ENCODE measurements around the gene CAAP1.
"Not testable (repeated sequence)": the region's sequence is repeated elsewhere in the genome, so short reads cannot be mapped to it uniquely, and the experiment has no call there.

Gene CAAP1

DNA sequence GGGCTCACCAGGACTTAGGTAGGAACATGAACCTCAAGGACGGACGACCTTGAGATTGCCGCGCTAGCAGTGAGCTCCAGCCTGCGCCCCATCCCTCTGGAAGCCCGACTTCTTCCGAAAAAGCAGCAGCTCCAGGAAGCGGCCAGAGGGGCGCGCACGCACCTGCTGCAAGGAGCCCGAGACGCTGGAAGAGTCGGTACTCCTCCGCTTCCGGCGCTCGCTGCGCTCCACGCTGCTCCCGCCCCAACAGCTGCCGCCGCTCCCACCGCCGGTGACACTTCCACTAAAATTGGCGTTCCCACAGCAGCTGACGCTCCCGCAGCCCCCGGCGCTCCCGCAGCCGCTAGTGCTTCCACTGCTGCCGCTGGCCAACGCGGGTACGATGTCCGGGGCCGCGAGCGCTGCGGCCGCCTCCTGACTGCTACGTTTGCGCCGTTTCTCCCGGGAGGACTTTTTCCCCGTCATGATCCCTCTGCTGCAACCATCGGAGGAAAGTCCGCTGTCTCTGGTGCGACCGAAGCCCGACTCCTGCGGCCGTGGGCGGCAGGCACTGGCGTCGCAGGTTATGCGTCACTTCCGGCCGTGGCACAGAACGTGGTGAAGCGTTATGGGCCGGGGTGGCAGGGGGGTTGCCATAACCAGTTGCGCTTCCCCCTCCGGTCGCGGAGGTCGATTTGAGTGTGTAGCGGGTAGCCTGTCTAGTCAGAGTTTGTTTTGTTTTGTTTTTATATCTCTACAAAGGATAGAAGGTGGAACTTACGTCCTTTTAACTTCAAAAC is at the start of gene CAAP1:
TSS of gene CAAP1 (minus strand) at position 552 of the 779 bp plus-strand sequence. CDS start at position 465, 87 bp downstream.
- DNase-seq: peak; percentile 55 to 71

GRCh38 chr9:26940779-26941178 is 48.2 kb upstream of the CAAP1 start:
- no peak for DNase-seq

- DNase-seq: no peak
Measured at GRCh38 chr9:26939955-26940711, 47.5 kb upstream of the CAAP1 start.

- DNase-seq: no peak
Measured at GRCh38 chr9:26937816-26938371, 45.3 kb upstream of the CAAP1 start.

GRCh38 chr9:26935847-26936246 is 43.2 kb upstream of the CAAP1 start:
- DNase-seq: no peak

DNA sequence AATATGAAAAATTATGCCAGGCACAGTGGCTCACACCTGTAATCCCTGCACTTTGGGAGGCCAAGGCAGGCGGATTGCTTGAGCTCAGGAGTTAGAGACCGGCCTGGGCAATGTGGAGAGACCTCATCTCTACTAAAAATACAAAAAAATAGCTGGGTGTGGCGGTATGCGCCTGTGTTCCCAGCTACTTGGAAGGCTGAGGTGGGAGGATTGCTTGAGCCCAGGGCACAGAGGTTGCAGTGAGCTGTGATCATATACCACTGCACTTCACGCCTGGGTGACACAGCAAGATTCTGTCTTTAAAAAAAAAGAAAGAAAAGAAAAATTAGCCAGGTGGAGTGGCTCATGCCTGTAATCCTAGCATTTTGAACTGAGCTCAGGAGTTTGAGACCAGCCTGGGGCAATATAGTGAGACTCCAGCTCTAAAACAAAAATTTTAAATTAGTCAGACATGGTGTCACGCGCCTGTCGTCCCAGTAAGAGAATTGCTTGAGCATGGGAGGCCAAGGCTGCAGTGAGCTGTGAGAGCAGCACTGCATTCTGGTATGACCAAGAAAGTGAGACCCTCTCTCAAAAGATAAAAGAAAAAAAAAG is 36.4 kb upstream of the CAAP1 start:
- DNase-seq: no peak

- no peak for DNase-seq
Measured at GRCh38 chr9:26925609-26926008, 33.0 kb upstream of the CAAP1 start.

DNA sequence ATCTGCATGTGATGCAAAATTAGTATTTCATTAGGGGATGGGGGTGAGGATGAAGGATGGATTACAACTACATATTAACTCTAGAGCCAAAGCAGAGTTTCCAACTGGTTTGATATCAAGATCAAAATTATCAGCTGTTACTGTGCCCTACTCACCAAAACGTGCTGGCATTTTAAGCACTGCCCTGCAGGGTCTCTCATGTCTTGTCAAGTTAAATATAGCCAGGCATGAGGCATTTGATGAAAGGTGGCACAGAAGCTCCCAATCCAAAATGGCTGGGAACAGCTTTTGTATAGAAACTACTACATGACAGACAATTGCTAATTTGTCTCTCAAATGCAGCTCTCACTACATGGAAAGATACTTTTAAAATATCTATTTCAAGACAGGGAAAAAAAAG is 27.1 kb upstream of the CAAP1 start:
- DNase-seq: no peak

- DNase-seq: no peak
Measured at GRCh38 chr9:26913138-26913668, 20.6 kb upstream of the CAAP1 start.

- no peak for DNase-seq
Measured at GRCh38 chr9:26904671-26905070, 12.1 kb upstream of the CAAP1 start.

GRCh38 chr9:26904070-26904469 is 11.5 kb upstream of the CAAP1 start:
- no peak for DNase-seq

GRCh38 chr9:26893030-26893676 is 551 bp upstream of the CAAP1 start:
- DNase-seq: no peak

- peak in 1 of 2 experiments; percentile 33 for DNase-seq
Measured at GRCh38 chr9:26891726-26892125, 876 bp downstream of the CAAP1 start.

DNA sequence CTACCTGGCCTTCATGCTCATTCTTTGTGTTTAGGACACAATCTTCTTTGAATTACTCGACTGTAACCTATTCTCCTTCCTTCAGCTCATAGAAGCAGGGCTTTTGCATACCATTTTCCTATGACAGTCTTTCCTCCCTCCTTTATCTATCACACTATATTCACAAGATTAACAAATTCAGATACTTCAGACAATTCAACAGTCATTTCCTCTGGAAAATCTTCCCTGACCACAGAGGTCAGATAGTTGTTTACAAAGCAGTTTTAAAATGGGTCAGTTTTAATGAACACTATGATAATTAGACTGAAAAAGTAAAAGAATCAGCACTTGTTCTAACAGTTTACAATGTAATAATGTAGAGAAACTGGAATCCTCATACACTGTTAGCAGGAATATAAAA is 4.3 kb downstream of the CAAP1 start:
- no peak for DNase-seq

DNA sequence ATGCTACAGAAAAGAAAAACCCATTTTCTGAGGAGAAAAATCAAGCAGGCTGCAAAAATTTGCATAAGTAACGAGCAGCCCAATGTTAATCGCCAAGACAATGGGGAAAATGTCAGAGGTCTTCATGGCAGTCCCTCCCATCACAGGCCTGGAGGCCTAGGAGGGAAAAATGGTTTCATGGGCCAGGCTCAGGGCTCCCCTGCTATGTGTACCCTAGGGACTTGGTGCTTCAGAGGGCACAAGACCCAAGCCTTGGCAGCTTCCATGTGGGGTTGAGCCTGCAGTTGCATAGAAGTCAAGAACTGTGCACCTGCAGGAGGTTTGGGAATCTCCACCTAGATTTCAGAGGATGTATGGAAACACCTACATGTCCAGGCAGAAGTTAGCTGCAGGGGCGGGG is 10.4 kb downstream of the CAAP1 start:
- no peak for DNase-seq

GRCh38 chr9:26880262-26880661 is 12.3 kb downstream of the CAAP1 start:
- no peak for DNase-seq

- DNase-seq: not testable (repeated sequence)
Measured at GRCh38 chr9:26875155-26875554, 17.4 kb downstream of the CAAP1 start.

DNA sequence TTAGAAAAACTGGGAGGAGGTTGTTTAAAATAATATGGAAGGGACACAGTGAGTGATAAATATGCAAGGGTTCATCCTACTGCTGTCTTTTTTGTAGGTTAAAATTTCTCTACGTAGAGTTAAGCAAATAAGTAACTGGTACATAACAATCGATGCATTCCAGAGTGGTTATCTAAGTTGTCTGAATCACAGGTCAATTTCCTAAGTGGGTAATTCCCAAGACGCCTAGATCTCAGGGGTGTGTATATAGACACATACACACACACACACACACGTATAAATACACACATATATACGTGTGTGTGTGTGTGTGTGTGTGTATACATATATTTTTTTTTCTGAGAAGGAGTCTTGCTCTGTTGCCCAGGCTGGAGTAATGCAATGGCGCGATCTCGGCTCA is 22.3 kb downstream of the CAAP1 start:
- DNase-seq: no peak

- DNase-seq: peak; percentile 10 to 24
Measured at GRCh38 chr9:26863074-26863473, 29.5 kb downstream of the CAAP1 start.

DNA sequence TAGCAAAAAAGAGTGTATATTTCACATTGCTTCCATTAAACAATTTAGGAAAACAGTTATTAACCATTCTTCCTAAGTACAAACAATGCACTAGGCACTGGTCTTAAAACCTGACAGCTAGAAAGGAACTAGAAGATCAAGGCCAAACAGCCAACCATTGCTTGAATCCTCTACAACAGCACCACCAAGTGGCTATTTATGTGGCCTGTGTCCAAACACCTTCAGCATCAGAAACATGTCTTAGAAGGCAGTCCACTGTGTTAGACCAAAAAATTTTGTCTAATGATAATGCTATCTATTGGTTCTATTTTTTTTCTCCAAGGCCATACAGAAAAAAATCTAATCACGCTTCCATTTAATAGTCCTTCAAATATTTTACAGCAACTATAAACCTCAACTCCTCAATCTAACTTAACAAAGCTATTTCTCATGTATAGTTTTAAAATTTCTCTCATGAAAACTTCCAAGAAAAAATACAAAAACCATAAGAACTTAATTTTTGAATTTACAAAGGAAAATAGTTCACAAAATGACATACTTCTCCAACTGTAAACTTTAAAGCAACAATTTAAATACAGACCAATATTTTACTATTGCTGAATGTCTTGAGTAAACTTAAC is 36.1 kb downstream of the CAAP1 start:
- DNase-seq: peak; percentile 44 to 51

DNA sequence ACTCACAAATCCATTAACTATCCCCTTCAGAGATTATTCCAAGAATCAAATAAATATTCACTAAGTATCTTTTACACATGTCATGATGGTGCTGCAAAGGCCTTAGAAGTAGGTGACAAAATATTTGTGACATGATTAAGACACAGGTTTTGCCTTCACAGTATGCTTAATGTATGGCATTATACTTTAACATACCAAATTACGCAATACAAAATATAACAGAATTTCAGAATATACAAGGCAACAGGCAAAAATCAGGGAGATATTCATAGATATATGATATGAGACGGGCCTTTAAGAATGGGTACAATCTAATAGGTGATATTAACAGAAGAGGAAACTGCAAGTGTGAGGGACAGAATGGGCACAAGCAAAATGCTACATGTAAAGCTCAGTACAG is 41.6 kb downstream of the CAAP1 start:
- no peak for DNase-seq

DNA sequence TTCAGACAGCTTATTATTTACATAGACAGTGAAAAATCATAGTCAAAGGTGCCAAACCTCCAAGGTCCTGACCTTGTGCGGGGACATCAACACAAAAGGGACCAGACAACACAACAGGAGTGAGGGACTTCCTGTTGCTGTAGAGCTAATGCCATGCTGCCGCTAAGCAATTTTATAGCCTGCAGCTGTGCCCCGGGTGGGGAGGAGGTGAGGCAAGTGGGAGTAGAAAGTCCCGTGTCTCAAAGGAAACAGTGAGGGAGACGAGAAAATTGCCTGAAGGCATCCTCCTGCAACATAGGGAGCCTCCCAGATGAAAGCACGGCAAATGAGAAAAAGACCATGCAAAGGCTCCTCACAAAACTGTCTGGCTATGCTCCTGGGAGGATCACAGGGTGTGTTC is 58.8 kb downstream of the CAAP1 start:
- DNase-seq: peak in 1 of 2 experiments; percentile 1

Data from Kasumi-1 (cell line).